Left forelimb (tissue), 1 donor: ENCODE results near the gene LRRTM4.
"Not testable (repeated sequence)": the region's sequence is repeated elsewhere in the genome, so short reads cannot be mapped to it uniquely, and the experiment has no call there.

Source experiments
- DNase-seq: peaks from one replicate; pipeline ENCODE4 v3.0.0-alpha.2; 2018; ENCODE audit warnings: low spot score

The LRRTM4 gene

GRCh38 chr2:76862901-76863300 lies 659.3 kb downstream of the LRRTM4 start:
- DNase-seq, result no peak

GRCh38 chr2:76861708-76862107 lies 660.5 kb downstream of the LRRTM4 start:
- DNase-seq, result no peak

GRCh38 chr2:76851000-76851399 lies 671.2 kb downstream of the LRRTM4 start:
- no peak for DNase-seq

GRCh38 chr2:76849086-76849485 lies 673.1 kb downstream of the LRRTM4 start:
- no peak for DNase-seq

GRCh38 chr2:76839826-76840225 lies 682.4 kb downstream of the LRRTM4 start:
- no peak for DNase-seq

GRCh38 chr2:76829374-76830234 lies 692.6 kb downstream of the LRRTM4 start:
- no peak for DNase-seq

GRCh38 chr2:76826691-76827090 lies 695.5 kb downstream of the LRRTM4 start:
- DNase-seq, result no peak

- no peak for DNase-seq
Observed at GRCh38 chr2:76825140-76825970, 696.8 kb downstream of the LRRTM4 start.

- DNase-seq, result no peak
Observed at GRCh38 chr2:76821731-76822130, 700.4 kb downstream of the LRRTM4 start.

- DNase-seq, result no peak
Observed at GRCh38 chr2:76813084-76813483, 709.1 kb downstream of the LRRTM4 start.

GRCh38 chr2:76812156-76812555 lies 710.0 kb downstream of the LRRTM4 start:
- no peak for DNase-seq

GRCh38 chr2:76809136-76809535 lies 713.0 kb downstream of the LRRTM4 start:
- DNase-seq, result no peak

GRCh38 chr2:76808732-76809131 lies 713.4 kb downstream of the LRRTM4 start:
- no peak for DNase-seq

- DNase-seq, result no peak
Observed at GRCh38 chr2:76793647-76794334, 728.4 kb downstream of the LRRTM4 start.

- not testable (repeated sequence) for DNase-seq
Observed at GRCh38 chr2:76781313-76781712, 740.9 kb downstream of the LRRTM4 start.

GRCh38 chr2:76763276-76763675 lies 758.9 kb downstream of the LRRTM4 start:
- DNase-seq, result no peak

GRCh38 chr2:76760367-76760704 lies 761.8 kb downstream of the LRRTM4 start:
- DNase-seq, result no peak

- DNase-seq, result no peak
Observed at GRCh38 chr2:76759634-76760366, 762.4 kb downstream of the LRRTM4 start.

GRCh38 chr2:76752506-76752905 lies 769.7 kb downstream of the LRRTM4 start:
- DNase-seq, result no peak

- DNase-seq, result no peak
Observed at GRCh38 chr2:76749858-76750257, 772.3 kb downstream of the LRRTM4 start.

- DNase-seq, result no peak
Observed at GRCh38 chr2:76748581-76749296, 773.4 kb downstream of the LRRTM4 start.
